Endothelial cell of umbilical vein (primary cell): ENCODE data around the gene JADE3. TPM values are rescaled to one million over a fixed set of nuclear protein-coding genes. Genes with fewer than 3 reads are reported as not detected.
A peak's percentile ranks its signal among the peaks of the same experiment; 100 is the strongest.

Experiments used
- BruUV-seq: library from RNA; stranded (reverse); fragments of 400-500 nt; replicated peaks from 2 replicates; lab custom pipeline; 2021; lab: Mats Ljungman, UMichigan
- CTCF ChIA-PET: fragments of 300-600, 350-600 bp; sonication (Branson Sonifier 250); formaldehyde crosslinking; loops from one replicate; lab custom pipeline; 2021; ENCODE audit warnings: antibody characterized with exemption, inconsistent platforms; lab: Charles Lee
- POLR2A ChIA-PET: fragments of 300-600, 350-600 bp; sonication (Branson Sonifier 250); formaldehyde crosslinking; loops from one replicate; lab custom pipeline; 2021; ENCODE audit warnings: antibody characterized with exemption, inconsistent platforms; lab: Charles Lee
- DNase-seq: peaks from one replicate; pipeline ENCODE4 v3.0.0-alpha.2; 2011; ENCODE audit warnings: low read depth, low spot score
- FAIRE-seq: peaks from 2 replicates; lab custom pipeline; 2011; peaks lifted over from hg19 to GRCh38; lab: Jason Lieb, UNC
- H2AFZ ChIP-seq: 2 replicates; pipeline ENCODE4 v1.6.0; 2012; ENCODE audit warnings: low read depth, low read length, control low read depth, inconsistent platforms
- H3K27ac ChIP-seq: 2 replicates; pipeline ENCODE4 v1.5.1; 2011; ENCODE audit warnings: low read depth, mild to moderate bottlenecking, control low read depth, low read length, moderate library complexity; ENCODE audit not compliant: insufficient read depth
- H3K27me3 ChIP-seq, 2 experiments: 2 replicates each; pipeline versions ENCODE4 v1.6.0 to v1.6.1; 2011; ENCODE audit warnings: low read length in 2 of 2, mixed read lengths in 1 of 2; ENCODE audit not compliant: control insufficient read depth in 2 of 2, insufficient read depth in 2 of 2
- H3K36me3 ChIP-seq, 2 experiments: 2 replicates in 1 of 2; 3 replicates in 1 of 2; pipeline ENCODE4 v1.5.1; 2011; ENCODE audit warnings: low read length in 2 of 2, mild to moderate bottlenecking in 1 of 2, moderate library complexity in 1 of 2; ENCODE audit not compliant: control insufficient read depth in 2 of 2, insufficient read depth in 2 of 2; ENCODE audit errors: extremely low read depth in 1 of 2
- H3K4me1 ChIP-seq: 3 replicates; pipeline ENCODE4 v1.5.1; 2011; ENCODE audit warnings: mild to moderate bottlenecking, low read length; ENCODE audit not compliant: control insufficient read depth, insufficient read depth; ENCODE audit errors: extremely low read depth
- H3K4me2 ChIP-seq: 2 replicates; pipeline ENCODE4 v1.6.1; 2011; ENCODE audit warnings: low read length, control low read depth, mixed read lengths; ENCODE audit not compliant: insufficient read depth
- H3K4me3 ChIP-seq, 3 experiments: fragments of 200-600 bp in 1 of 3; sonication (generic), shearing (Covaris generic) in 1 of 3; replicated peaks in 1 of 3; 2 replicates each; pipeline ENCODE4 v1.5.1; 2011 to 2016; ENCODE audit warnings: control low read depth in 3 of 3, low read length in 3 of 3, mild to moderate bottlenecking in 2 of 3, inconsistent platforms in 1 of 3, low read depth in 1 of 3, moderate library complexity in 1 of 3; ENCODE audit not compliant: insufficient read depth in 1 of 3
- H3K79me2 ChIP-seq: 2 replicates; pipeline ENCODE4 v1.6.0; 2012; ENCODE audit warnings: low read length, inconsistent platforms; ENCODE audit not compliant: control insufficient read depth, insufficient read depth
- H3K9ac ChIP-seq: replicated peaks from 2 replicates; pipeline ENCODE3; 2011; ENCODE audit warnings: low read length, control low read depth; ENCODE audit not compliant: insufficient read depth; ENCODE audit errors: extremely low read depth
- H3K9me1 ChIP-seq: replicated peaks from 3 replicates; pipeline ENCODE4 v1.6.0; 2011; ENCODE audit warnings: mild to moderate bottlenecking, low read length; ENCODE audit not compliant: control insufficient read depth, insufficient read depth; ENCODE audit errors: extremely low read depth
- H3K9me3 ChIP-seq: replicated peaks from 2 replicates; pipeline ENCODE4 v1.5.1; 2012; ENCODE audit warnings: low read length, inconsistent platforms; ENCODE audit not compliant: control insufficient read depth, insufficient read depth
- H4K20me1 ChIP-seq: replicated peaks from 2 replicates; pipeline ENCODE3; 2011; ENCODE audit warnings: mild to moderate bottlenecking, low read length; ENCODE audit not compliant: control insufficient read depth, insufficient read depth; ENCODE audit errors: extremely low read depth
- CTCF ChIP-seq, 2 donors: IDR thresholded peaks; 1 replicate in 1 of 2; 2 replicates in 1 of 2; pipeline ENCODE4 v1.5.1; 2011; ENCODE audit warnings: low read length in 2 of 2, mild to moderate bottlenecking in 2 of 2, moderate library complexity in 2 of 2, control low read depth in 1 of 2, inconsistent platforms in 1 of 2, low read depth in 1 of 2; ENCODE audit not compliant: insufficient read depth in 1 of 2; ENCODE audit errors: extremely low read depth in 1 of 2
- EZH2 ChIP-seq: IDR thresholded peaks from 2 replicates; pipeline ENCODE4 v1.6.1; 2012; ENCODE audit warnings: borderline replicate concordance, low read depth, mild to moderate bottlenecking, moderate library complexity, low read length, inconsistent platforms; ENCODE audit not compliant: severe bottlenecking
- FOS ChIP-seq: IDR thresholded peaks from 2 replicates; pipeline ENCODE4 v1.6.1; 2011; ENCODE audit warnings: mild to moderate bottlenecking, low read length, moderate library complexity, borderline replicate concordance; ENCODE audit not compliant: insufficient read depth
- GATA2 ChIP-seq: IDR thresholded peaks from 2 replicates; pipeline ENCODE4 v1.7.0; 2011; ENCODE audit warnings: low read depth, mild to moderate bottlenecking, moderate library complexity, mixed read lengths, low read length; ENCODE audit not compliant: insufficient read length, insufficient read depth
- JUN ChIP-seq: IDR thresholded peaks from 2 replicates; pipeline ENCODE4 v1.6.1; 2011; ENCODE audit warnings: borderline replicate concordance, low read depth; ENCODE audit not compliant: insufficient read length, insufficient read depth
- MAX ChIP-seq: IDR thresholded peaks from 2 replicates; pipeline ENCODE4 v1.6.1; 2011; ENCODE audit not compliant: insufficient read depth, insufficient read length
- MYC ChIP-seq: IDR thresholded peaks from one replicate; pipeline ENCODE4 v1.6.1; 2011; ENCODE audit warnings: mild to moderate bottlenecking, low read depth, low read length
- POLR2A ChIP-seq: IDR thresholded peaks from 2 replicates; pipeline ENCODE4 v1.6.1; 2012; ENCODE audit warnings: low read depth, mild to moderate bottlenecking, control low read depth, low read length
- POLR2AphosphoS5 ChIP-seq: IDR thresholded peaks from 2 replicates; pipeline ENCODE4 v1.6.1; 2012; ENCODE audit warnings: low read depth, mild to moderate bottlenecking, control low read depth, low read length, moderate library complexity; ENCODE audit not compliant: insufficient read depth
- dilution Hi-C: fragments of 300-500 bp; cut with MboI; formaldehyde crosslinking; loops from one replicate; pipeline ENCODE4 v1.15.0; 2019; ENCODE audit warnings: low sequenced_read_pairs; ENCODE audit not compliant: extremely low pct_ligation_motif_present
- intact Hi-C: fragments of 100-400 bp; cut with micrococcal nuclease; formaldehyde crosslinking; loops from one replicate; pipeline ENCODE4 v1.10.0; 2022
- polyA plus RNA-seq, 4 experiments: library from polyadenylated mRNA; depleted of rRNA in 3 of 4; stranded (reverse) in 3 of 4; unstranded in 1 of 4; fragments of >200 nt; gene quantifications; 2 replicates each; pipeline versions ENCODE4 v1.2.1 to v1.2.3, GENCODE V29; 2011 to 2012; ENCODE audit warnings: missing spikeins in 1 of 4
- total RNA-seq: library from RNA; stranded (reverse); gene quantifications from 2 replicates; pipeline ENCODE4 v1.2.3, GENCODE V29; 2021

The JADE3 gene
- total and polyA plus RNA-seq, 2 donors (not counting 3 experiments of a cell fraction or from before 2014, with no cell fraction given), result 4.9 to 18.4 TPM

GRCh38 chrX:46865281-46865680 is 46.9 kb upstream of the JADE3 start:
- no peak overlapping the region for H3K9ac ChIP-seq
- ChIA-PET POLR2A (no interaction called here), CTCF (interaction anchor here (1.0 kb wide), 2 partner anchors 9 to 48 kb away, joined by 3 read pairs; no protein-coding TSS in a partner anchor)
- no peaks in the 10 kb centered on the region for H4K20me1 ChIP-seq
- peaks cover 6% of the 10 kb centered on the region for H3K4me1 ChIP-seq
- no peaks in the 10 kb centered on the region for H3K27me3 ChIP-seq
- TF ChIP-seq MYC, result no peak
- TF ChIP-seq FOS, result peak; percentile 46
- TF ChIP-seq JUN, result peak; percentile 59
- no peak for TF ChIP-seq POLR2A
- no peak for TF ChIP-seq POLR2AphosphoS5
- no peak for TF ChIP-seq EZH2
- FAIRE-seq, result peak; percentile 56
- no peaks in the 10 kb centered on the region for H3K9me3 ChIP-seq
- H3K27ac ChIP-seq, result peak overlapping the region; percentile 57
- H3K4me3 ChIP-seq, result no peak overlapping the region
- H3K79me2 ChIP-seq, result no peaks in the 10 kb centered on the region
- no peaks in the 10 kb centered on the region for H3K9me1 ChIP-seq
- BruUV-seq, result no TSS peak
- peak overlapping the region; percentile 47 for H3K4me2 ChIP-seq
- H2AFZ ChIP-seq, result no peak overlapping the region
- DNase-seq, result peak; percentile 78
- H3K36me3 ChIP-seq, result no peaks in the 10 kb centered on the region
- intact Hi-C loops (loop anchor here (1.0 kb wide), 1 partner anchor 8 kb away; no protein-coding TSS in a partner anchor), dilution Hi-C loops (no loop called here)

- H3K36me3 ChIP-seq, result no peaks in the 10 kb centered on the region
- no peak overlapping the region for H3K27ac ChIP-seq
- no peak overlapping the region for H3K4me3 ChIP-seq
- no TSS peak for BruUV-seq
- intact Hi-C loops, result no loop called here
- H3K9ac ChIP-seq, result no peak overlapping the region
- no peak for TF ChIP-seq MYC
- no peak for TF ChIP-seq POLR2AphosphoS5
- no peak for TF ChIP-seq FOS
- TF ChIP-seq CTCF (IDR thresholded peaks at IDR 0.05; ENCODE audit: extremely low read depth in 1 of 2, insufficient read depth in 1 of 2, low read depth in 1 of 2, low read length in 2 of 2), result no peak
- TF ChIP-seq EZH2, result no peak
- TF ChIP-seq JUN, result no peak
- TF ChIP-seq GATA2, result no peak
- TF ChIP-seq POLR2A, result no peak
- no peak for TF ChIP-seq MAX
- CTCF ChIA-PET, result no interaction called here
- no peaks in the 10 kb centered on the region for H3K27me3 ChIP-seq
- DNase-seq, result no peak
- no peak for FAIRE-seq
- dilution Hi-C loops, result no loop called here
- H2AFZ ChIP-seq, result no peak overlapping the region
- H3K4me1 ChIP-seq, result peaks cover 6% of the 10 kb centered on the region
- no peak overlapping the region for H3K4me2 ChIP-seq
- no peaks in the 10 kb centered on the region for H3K9me3 ChIP-seq
- H4K20me1 ChIP-seq, result no peaks in the 10 kb centered on the region
- POLR2A ChIA-PET, result no interaction called here
- H3K9me1 ChIP-seq, result no peaks in the 10 kb centered on the region
- peaks cover 2% of the 10 kb centered on the region for H3K79me2 ChIP-seq
Measured at GRCh38 chrX:46866726-46867125, 45.5 kb upstream of the JADE3 start.
